IMR-90 (cell line): ENCODE results near the gene ZBTB8B.
"Not testable (repeated sequence)": the region's sequence is repeated elsewhere in the genome, so short reads cannot be mapped to it uniquely, and the experiment has no call there.

ENCODE experiments used
- BHLHE40 ChIP-seq: fragments of 150-350 bp; IDR thresholded peaks from 2 replicates; pipeline ENCODE4 v1.6.1; 2016; ENCODE audit warnings: mild to moderate bottlenecking, low read depth, low read length
- CTCF ChIP-seq: conservative IDR thresholded peaks from 2 replicates; pipeline ENCODE4 v1.5.1; 2012; ENCODE audit warnings: mild to moderate bottlenecking, low read depth, low read length, improper control_type of control experiment
- POLR2A ChIP-seq: IDR thresholded peaks from 2 replicates; pipeline ENCODE4 v1.6.1; 2012; ENCODE audit warnings: mild to moderate bottlenecking, low read depth, low read length
- SMC3 ChIP-seq: fragments of 150-350 bp; IDR thresholded peaks from 2 replicates; pipeline ENCODE4 v1.6.1; 2016; ENCODE audit warnings: low read depth, mild to moderate bottlenecking, antibody characterized with exemption, low read length, moderate library complexity

- TF ChIP-seq POLR2A, CTCF, SMC3, BHLHE40: not testable (repeated sequence)
Measured at GRCh38 chr1:32481788-32482187, 16.9 kb downstream of the ZBTB8B start.
